MM.1S (cell line): Measurements from ENCODE around the gene REX1BD.

Experiments used
- DNase-seq: peaks from one replicate; pipeline ENCODE4 v3.0.0-alpha.2; 2015
- H2AFZ ChIP-seq: fragments of 300-600 bp; sonication (generic); 2 replicates; pipeline ENCODE4 v1.6.0; 2016; ENCODE audit warnings: antibody characterized with exemption, low read length
- H3F3A ChIP-seq: fragments of 300-600 bp; sonication (generic); 2 replicates; pipeline ENCODE4 v1.6.1; 2016; ENCODE audit warnings: mild to moderate bottlenecking, antibody characterized with exemption, low read length, moderate library complexity, mixed read lengths; ENCODE audit not compliant: insufficient read depth
- H3K27ac ChIP-seq: fragments of 300-600 bp; sonication (generic); 2 replicates; pipeline ENCODE4 v1.5.1; 2016; ENCODE audit warnings: mild to moderate bottlenecking, low read length
- H3K27me3 ChIP-seq: fragments of 300-600 bp; sonication (generic); replicated peaks from 2 replicates; pipeline ENCODE4 v1.6.0; 2016; ENCODE audit warnings: low read length; ENCODE audit not compliant: insufficient read depth
- H3K36me3 ChIP-seq: fragments of 300-600 bp; sonication (generic); replicated peaks from 2 replicates; pipeline ENCODE4 v1.6.1; 2016; ENCODE audit warnings: mild to moderate bottlenecking, low read length, mixed read lengths; ENCODE audit not compliant: insufficient read depth
- H3K4me1 ChIP-seq: fragments of 300-600 bp; sonication (generic); 2 replicates; pipeline ENCODE4 v1.6.1; 2016; ENCODE audit warnings: low read length, mixed read lengths
- H3K4me2 ChIP-seq: fragments of 300-600 bp; sonication (generic); 2 replicates; pipeline ENCODE4 v1.6.0; 2016; ENCODE audit warnings: low read depth, low read length
- H3K4me3 ChIP-seq: fragments of 300-600 bp; sonication (generic); 2 replicates; pipeline ENCODE4 v1.5.1; 2016; ENCODE audit warnings: low read length, mixed read lengths
- H3K79me2 ChIP-seq: fragments of 300-600 bp; sonication (generic); 2 replicates; pipeline ENCODE4 v1.6.1; 2016; ENCODE audit warnings: mixed run types, low read length, mixed read lengths
- H3K9ac ChIP-seq: fragments of 300-600 bp; sonication (generic); 2 replicates; pipeline ENCODE4 v1.6.1; 2016; ENCODE audit warnings: low read length, mixed read lengths
- H3K9me2 ChIP-seq: fragments of 300-600 bp; sonication (generic); replicated peaks from 2 replicates; pipeline ENCODE4 v1.6.1; 2016; ENCODE audit warnings: mild to moderate bottlenecking, low read length, mixed read lengths; ENCODE audit not compliant: insufficient read depth
- H3K9me3 ChIP-seq: fragments of 300-600 bp; sonication (generic); replicated peaks from 2 replicates; pipeline ENCODE4 v1.6.1; 2016; ENCODE audit warnings: mild to moderate bottlenecking, low read length, mixed read lengths; ENCODE audit not compliant: insufficient read depth
- H4K20me1 ChIP-seq: fragments of 300-600 bp; sonication (generic); 2 replicates; pipeline ENCODE4 v1.6.1; 2016; ENCODE audit warnings: mild to moderate bottlenecking, low read length, moderate library complexity, mixed read lengths; ENCODE audit not compliant: insufficient read depth
- EZH2 ChIP-seq: fragments of 300-600 bp; sonication (generic); optimal IDR thresholded peaks from 2 replicates; pipeline ENCODE3; 2017; ENCODE audit warnings: low read depth, mild to moderate bottlenecking, antibody characterized with exemption, low read length, mixed read lengths
- EZH2phosphoT487 ChIP-seq: fragments of 300-600 bp; sonication (generic); IDR thresholded peaks from 2 replicates; pipeline ENCODE4 v1.6.1; 2018; ENCODE audit warnings: antibody characterized with exemption, low read length
- TF ChIP-seq, protein P1 (sequence below): fragments of 300-600 bp; sonication (generic); IDR thresholded peaks from 2 replicates; pipeline ENCODE4 v1.5.1; 2016; ENCODE audit warnings: antibody characterized with exemption, low read length, mixed read lengths

REX1BD gene

DNA sequence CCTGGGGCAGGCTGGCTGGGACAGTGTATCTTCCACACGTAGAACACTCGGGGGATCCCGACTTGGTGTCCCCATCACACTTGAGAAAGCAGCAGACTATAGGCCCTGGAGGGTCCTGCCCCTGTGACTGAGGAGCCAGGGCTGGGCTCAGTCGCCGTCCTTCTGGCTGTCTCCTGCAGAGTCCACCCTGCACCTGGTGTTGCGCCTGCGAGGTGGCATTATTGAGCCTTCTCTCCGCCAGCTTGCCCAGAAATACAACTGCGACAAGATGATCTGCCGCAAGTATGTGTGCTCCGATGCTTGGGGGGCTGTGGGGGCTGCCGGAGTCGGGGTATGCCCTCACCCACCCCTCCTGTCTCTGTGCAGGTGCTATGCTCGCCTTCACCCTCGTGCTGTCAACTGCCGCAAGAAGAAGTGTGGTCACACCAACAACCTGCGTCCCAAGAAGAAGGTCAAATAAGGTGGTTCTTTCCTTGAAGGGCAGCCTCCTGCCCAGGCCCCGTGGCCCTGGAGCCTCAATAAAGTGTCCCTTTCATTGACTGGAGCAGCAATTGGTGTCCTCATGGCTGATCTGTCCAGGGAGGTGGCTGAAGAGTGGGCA, 13.8 kb upstream of the REX1BD start:
- Histone ChIP-seq H2AFZ (no peak overlapping the region), H3K9ac (no peak overlapping the region), H3K4me3 (no peak overlapping the region), H3K27me3 (0 out of 2 replicates have a peak, but pooled peaks cover 3% of the 10 kb centered on the region), H3F3A (peaks cover 22% of the 10 kb centered on the region; the same call in 1 of the 2 replicates), H3K36me3 (no peaks in the 10 kb centered on the region; the same call in 1 of the 2 replicates), H3K9me3 (no peaks in the 10 kb centered on the region), H3K79me2 (peaks cover 28% of the 10 kb centered on the region), H4K20me1 (peaks cover 3% of the 10 kb centered on the region; the same call in 1 of the 2 replicates), H3K27ac (no peak overlapping the region), H3K4me1 (peaks cover 9% of the 10 kb centered on the region), H3K9me2 (no peaks in the 10 kb centered on the region), H3K4me2 (no peak overlapping the region)
- TF ChIP-seq, protein P1, sequence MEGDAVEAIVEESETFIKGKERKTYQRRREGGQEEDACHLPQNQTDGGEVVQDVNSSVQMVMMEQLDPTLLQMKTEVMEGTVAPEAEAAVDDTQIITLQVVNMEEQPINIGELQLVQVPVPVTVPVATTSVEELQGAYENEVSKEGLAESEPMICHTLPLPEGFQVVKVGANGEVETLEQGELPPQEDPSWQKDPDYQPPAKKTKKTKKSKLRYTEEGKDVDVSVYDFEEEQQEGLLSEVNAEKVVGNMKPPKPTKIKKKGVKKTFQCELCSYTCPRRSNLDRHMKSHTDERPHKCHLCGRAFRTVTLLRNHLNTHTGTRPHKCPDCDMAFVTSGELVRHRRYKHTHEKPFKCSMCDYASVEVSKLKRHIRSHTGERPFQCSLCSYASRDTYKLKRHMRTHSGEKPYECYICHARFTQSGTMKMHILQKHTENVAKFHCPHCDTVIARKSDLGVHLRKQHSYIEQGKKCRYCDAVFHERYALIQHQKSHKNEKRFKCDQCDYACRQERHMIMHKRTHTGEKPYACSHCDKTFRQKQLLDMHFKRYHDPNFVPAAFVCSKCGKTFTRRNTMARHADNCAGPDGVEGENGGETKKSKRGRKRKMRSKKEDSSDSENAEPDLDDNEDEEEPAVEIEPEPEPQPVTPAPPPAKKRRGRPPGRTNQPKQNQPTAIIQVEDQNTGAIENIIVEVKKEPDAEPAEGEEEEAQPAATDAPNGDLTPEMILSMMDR, result no peak
- TF ChIP-seq EZH2, result no peak
- TF ChIP-seq EZH2phosphoT487, result no peak
- no peak for DNase-seq

DNA sequence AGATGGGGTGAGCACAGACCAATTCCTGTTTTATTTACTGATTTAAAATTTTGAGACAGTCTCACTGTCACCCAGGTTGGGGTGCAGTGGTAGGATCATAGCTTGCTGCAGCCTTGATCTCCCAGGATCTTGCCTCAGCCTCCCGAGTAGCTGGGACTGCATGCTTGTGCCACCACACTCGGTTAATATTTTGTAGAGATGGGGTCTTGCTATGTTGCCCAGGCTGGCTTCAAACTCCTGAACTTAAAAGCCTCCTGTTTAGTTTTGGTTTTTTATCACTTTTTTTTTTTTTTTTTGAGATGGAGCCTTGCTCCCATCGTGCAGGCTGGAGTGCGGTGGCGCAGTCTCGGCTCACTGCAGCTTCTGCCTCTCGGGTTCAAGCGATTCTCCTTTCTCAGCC, 12.2 kb upstream of the REX1BD start:
- TF ChIP-seq EZH2phosphoT487, result no peak
- TF ChIP-seq, protein P1, result no peak
- no peak for TF ChIP-seq EZH2
- H3K4me3 ChIP-seq, result no peak overlapping the region
- peaks cover 11% of the 10 kb centered on the region; the same call in 1 of the 2 replicates for H3K27me3 ChIP-seq
- no peak overlapping the region for H2AFZ ChIP-seq
- no peak overlapping the region for H3K9ac ChIP-seq
- no peak overlapping the region for H3K27ac ChIP-seq
- no peaks in the 10 kb centered on the region for H3K9me2 ChIP-seq
- peaks cover 12% of the 10 kb centered on the region; the same call in 1 of the 2 replicates for H3F3A ChIP-seq
- H4K20me1 ChIP-seq, result peaks cover 3% of the 10 kb centered on the region; the same call in 1 of the 2 replicates
- H3K79me2 ChIP-seq, result peaks cover 28% of the 10 kb centered on the region
- no peaks in the 10 kb centered on the region; the same call in 1 of the 2 replicates for H3K36me3 ChIP-seq
- H3K9me3 ChIP-seq, result no peaks in the 10 kb centered on the region
- H3K4me2 ChIP-seq, result no peak overlapping the region
- peaks cover 9% of the 10 kb centered on the region for H3K4me1 ChIP-seq
- no peak for DNase-seq

DNA sequence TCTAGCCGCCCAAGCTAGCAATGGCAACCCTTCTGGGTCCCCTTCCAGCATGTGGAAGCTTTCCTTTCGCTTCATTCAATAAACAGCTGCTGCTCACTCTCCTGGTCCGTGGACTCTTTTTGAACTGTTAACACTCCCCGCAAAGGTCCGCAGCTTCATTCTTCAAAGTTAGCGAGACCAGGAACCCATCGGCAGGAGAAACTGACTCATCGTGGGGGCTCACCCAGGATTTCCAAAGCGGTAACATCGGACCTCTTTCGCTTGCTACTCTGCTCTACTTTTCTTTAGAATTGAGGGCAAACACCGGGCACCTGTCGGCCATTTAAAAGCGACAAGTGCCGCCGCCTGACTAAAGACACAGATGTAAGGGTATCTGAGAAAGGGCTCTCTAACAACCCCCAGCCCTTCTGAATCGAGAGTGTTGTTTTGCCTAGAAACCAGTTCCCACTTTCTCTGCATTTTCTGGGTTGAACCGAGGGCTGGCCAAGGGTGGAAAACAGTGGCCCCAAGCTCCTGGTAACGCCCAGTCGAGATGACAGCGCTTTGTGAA, 11.2 kb upstream of the REX1BD start:
- peaks cover 17% of the 10 kb centered on the region; the same call in 1 of the 2 replicates for H3K27me3 ChIP-seq
- peaks cover 3% of the 10 kb centered on the region; the same call in 1 of the 2 replicates for H4K20me1 ChIP-seq
- H3K9ac ChIP-seq, result no peak overlapping the region
- no peak overlapping the region for H3K4me3 ChIP-seq
- H3K4me2 ChIP-seq, result no peak overlapping the region
- H3K27ac ChIP-seq, result no peak overlapping the region
- TF ChIP-seq EZH2, result no peak
- TF ChIP-seq, protein P1, result no peak
- no peak for TF ChIP-seq EZH2phosphoT487
- no peaks in the 10 kb centered on the region for H3K9me3 ChIP-seq
- H3K79me2 ChIP-seq, result peaks cover 20% of the 10 kb centered on the region
- no peaks in the 10 kb centered on the region for H3K9me2 ChIP-seq
- no peak overlapping the region for H2AFZ ChIP-seq
- H3F3A ChIP-seq, result peaks cover 11% of the 10 kb centered on the region; the same call in 1 of the 2 replicates
- H3K4me1 ChIP-seq, result peaks cover 9% of the 10 kb centered on the region
- no peak for DNase-seq
- H3K36me3 ChIP-seq, result no peaks in the 10 kb centered on the region; the same call in 1 of the 2 replicates
